ENCODE data around the gene TUBGCP2.
"Not testable (repeated sequence)": the region's sequence is repeated elsewhere in the genome, so short reads cannot be mapped to it uniquely, and the experiment has no call there.

TUBGCP2 gene

GRCh38 chr10:133325440-133326222 lies 17.0 kb upstream of the TUBGCP2 start:
- H3K27me3 ChIP-seq (ENCODE audit: insufficient read depth, low read length, poor library complexity, severe bottlenecking), result no peaks in the 10 kb centered on the region
- peaks cover 10% of the 10 kb centered on the region for H3K4me1 ChIP-seq (ENCODE audit: insufficient read depth, low read length, poor library complexity, severe bottlenecking)
- H3F3A ChIP-seq (ENCODE audit: low read depth), result no peaks in the 10 kb centered on the region
- H3K4me3 ChIP-seq (ENCODE audit: low read length, poor library complexity, severe bottlenecking), result no peak overlapping the region
- H3K79me2 ChIP-seq (ENCODE audit: insufficient read depth, low read length), result no peaks in the 10 kb centered on the region
- no peaks in the 10 kb centered on the region for H3K9me3 ChIP-seq (ENCODE audit: insufficient read depth, low read depth, low read length)
- TF ChIP-seq EZH2phosphoT487 (IDR thresholded peaks at IDR 0.05; ENCODE audit: borderline replicate concordance), result no peak
- TF ChIP-seq CTCF (conservative IDR thresholded peaks at IDR 0.05; ENCODE audit: low read length), result no peak
- no peaks in the 10 kb centered on the region for H3K9me2 ChIP-seq (replicated peaks; ENCODE audit: low read depth, low read length)
- no peak overlapping the region for H3K9ac ChIP-seq (ENCODE audit: low read depth, low read length, poor library complexity, severe bottlenecking)
- no peaks in the 10 kb centered on the region for H3K36me3 ChIP-seq (ENCODE audit: insufficient read depth, low read length)
- H4K20me1 ChIP-seq (ENCODE audit: insufficient read depth, low read length, poor library complexity, severe bottlenecking), result no peaks in the 10 kb centered on the region
- H3K4me2 ChIP-seq (ENCODE audit: low read depth, low read length, poor library complexity, severe bottlenecking), result no peak overlapping the region
- no peak overlapping the region for H2AFZ ChIP-seq (ENCODE audit: low read length)

GRCh38 chr10:133324857-133325260 lies 16.2 kb upstream of the TUBGCP2 start:
- no peak overlapping the region for H3K9ac ChIP-seq (ENCODE audit: low read depth, low read length, poor library complexity, severe bottlenecking)
- H3K4me2 ChIP-seq (ENCODE audit: low read depth, low read length, poor library complexity, severe bottlenecking), result peak overlapping the region; percentile 34
- H3K4me3 ChIP-seq (ENCODE audit: low read length, poor library complexity, severe bottlenecking), result no peak overlapping the region
- no peaks in the 10 kb centered on the region for H3K27me3 ChIP-seq (ENCODE audit: insufficient read depth, low read length, poor library complexity, severe bottlenecking)
- no peak overlapping the region for H2AFZ ChIP-seq (ENCODE audit: low read length)
- H3K36me3 ChIP-seq (ENCODE audit: insufficient read depth, low read length), result no peaks in the 10 kb centered on the region
- H3K9me3 ChIP-seq (ENCODE audit: insufficient read depth, low read depth, low read length), result no peaks in the 10 kb centered on the region
- no peaks in the 10 kb centered on the region for H3F3A ChIP-seq (ENCODE audit: low read depth)
- no peaks in the 10 kb centered on the region for H4K20me1 ChIP-seq (ENCODE audit: insufficient read depth, low read length, poor library complexity, severe bottlenecking)
- TF ChIP-seq EZH2phosphoT487 (IDR thresholded peaks at IDR 0.05; ENCODE audit: borderline replicate concordance), result no peak
- no peak for TF ChIP-seq CTCF (conservative IDR thresholded peaks at IDR 0.05; ENCODE audit: low read length)
- peaks cover 10% of the 10 kb centered on the region for H3K4me1 ChIP-seq (ENCODE audit: insufficient read depth, low read length, poor library complexity, severe bottlenecking)
- H3K79me2 ChIP-seq (ENCODE audit: insufficient read depth, low read length), result no peaks in the 10 kb centered on the region
- no peaks in the 10 kb centered on the region for H3K9me2 ChIP-seq (replicated peaks; ENCODE audit: low read depth, low read length)

GRCh38 chr10:133324198-133324792 lies 15.6 kb upstream of the TUBGCP2 start:
- H3K9me3 ChIP-seq (ENCODE audit: insufficient read depth, low read depth, low read length), result no peaks in the 10 kb centered on the region
- no peaks in the 10 kb centered on the region for H3K27me3 ChIP-seq (ENCODE audit: insufficient read depth, low read length, poor library complexity, severe bottlenecking)
- no peaks in the 10 kb centered on the region for H3K79me2 ChIP-seq (ENCODE audit: insufficient read depth, low read length)
- H4K20me1 ChIP-seq (ENCODE audit: insufficient read depth, low read length, poor library complexity, severe bottlenecking), result no peaks in the 10 kb centered on the region
- 0 out of 2 replicates have a peak overlapping the region, but pooled peaks have one; percentile 51 for H2AFZ ChIP-seq (ENCODE audit: low read length)
- H3K9me2 ChIP-seq (replicated peaks; ENCODE audit: low read depth, low read length), result no peaks in the 10 kb centered on the region
- no peak overlapping the region for H3K9ac ChIP-seq (ENCODE audit: low read depth, low read length, poor library complexity, severe bottlenecking)
- no peak overlapping the region for H3K4me3 ChIP-seq (ENCODE audit: low read length, poor library complexity, severe bottlenecking)
- H3F3A ChIP-seq (ENCODE audit: low read depth), result no peaks in the 10 kb centered on the region
- no peak overlapping the region for H3K4me2 ChIP-seq (ENCODE audit: low read depth, low read length, poor library complexity, severe bottlenecking)
- peaks cover 10% of the 10 kb centered on the region for H3K4me1 ChIP-seq (ENCODE audit: insufficient read depth, low read length, poor library complexity, severe bottlenecking)
- TF ChIP-seq CTCF (conservative IDR thresholded peaks at IDR 0.05; ENCODE audit: low read length) (no peak), EZH2phosphoT487 (IDR thresholded peaks at IDR 0.05; ENCODE audit: borderline replicate concordance) (no peak)
- no peaks in the 10 kb centered on the region for H3K36me3 ChIP-seq (ENCODE audit: insufficient read depth, low read length)

- H3K4me3 ChIP-seq (ENCODE audit: low read length, poor library complexity, severe bottlenecking); H3K27me3 ChIP-seq (ENCODE audit: insufficient read depth, low read length, poor library complexity, severe bottlenecking); H3F3A ChIP-seq (ENCODE audit: low read depth); H3K4me2 ChIP-seq (ENCODE audit: low read depth, low read length, poor library complexity, severe bottlenecking); H3K9me2 ChIP-seq (replicated peaks; ENCODE audit: low read depth, low read length); H2AFZ ChIP-seq (ENCODE audit: low read length); H4K20me1 ChIP-seq (ENCODE audit: insufficient read depth, low read length, poor library complexity, severe bottlenecking); H3K9ac ChIP-seq (ENCODE audit: low read depth, low read length, poor library complexity, severe bottlenecking); H3K9me3 ChIP-seq (ENCODE audit: insufficient read depth, low read depth, low read length); H3K79me2 ChIP-seq (ENCODE audit: insufficient read depth, low read length); H3K4me1 ChIP-seq (ENCODE audit: insufficient read depth, low read length, poor library complexity, severe bottlenecking); H3K36me3 ChIP-seq (ENCODE audit: insufficient read depth, low read length): not testable (repeated sequence)
These were observed 13.5 kb upstream of the TUBGCP2 start for GRCh38 chr10:133322064-133322709.

- not testable (repeated sequence) for H3K9ac ChIP-seq (ENCODE audit: low read depth, low read length, poor library complexity, severe bottlenecking); H3K4me2 ChIP-seq (ENCODE audit: low read depth, low read length, poor library complexity, severe bottlenecking); H3K9me3 ChIP-seq (ENCODE audit: insufficient read depth, low read depth, low read length); H3K79me2 ChIP-seq (ENCODE audit: insufficient read depth, low read length); H2AFZ ChIP-seq (ENCODE audit: low read length); H3K27me3 ChIP-seq (ENCODE audit: insufficient read depth, low read length, poor library complexity, severe bottlenecking); H3K36me3 ChIP-seq (ENCODE audit: insufficient read depth, low read length); H3K9me2 ChIP-seq (replicated peaks; ENCODE audit: low read depth, low read length); H3K4me3 ChIP-seq (ENCODE audit: low read length, poor library complexity, severe bottlenecking); H4K20me1 ChIP-seq (ENCODE audit: insufficient read depth, low read length, poor library complexity, severe bottlenecking); H3F3A ChIP-seq (ENCODE audit: low read depth); H3K4me1 ChIP-seq (ENCODE audit: insufficient read depth, low read length, poor library complexity, severe bottlenecking)
These were observed 12.3 kb upstream of the TUBGCP2 start for GRCh38 chr10:133320852-133321422.

Data from Loucy (cell line).